IPS-15b (cell line): ENCODE results near the gene DNAJC1.
"Not testable (repeated sequence)": the region's sequence is repeated elsewhere in the genome, so short reads cannot be mapped to it uniquely, and the experiment has no call there.

Experiments used
- H3K27me3 ChIP-seq: one replicate; pipeline ENCODE4 v1.6.1; 2013; ENCODE audit warnings: low read length; ENCODE audit not compliant: control insufficient read depth, insufficient read depth
- H3K36me3 ChIP-seq: one replicate; pipeline ENCODE4 v1.6.1; 2013; ENCODE audit warnings: low read length; ENCODE audit not compliant: control insufficient read depth, insufficient read depth
- H3K4me1 ChIP-seq: one replicate; pipeline ENCODE4 v1.6.1; 2013; ENCODE audit warnings: mild to moderate bottlenecking, low read length; ENCODE audit not compliant: control insufficient read depth, insufficient read depth
- H3K4me3 ChIP-seq: one replicate; pipeline ENCODE4 v1.5.1; 2013; ENCODE audit warnings: low read depth, low read length
- H3K9ac ChIP-seq: one replicate; pipeline ENCODE4 v1.6.1; 2013; ENCODE audit warnings: low read depth, mild to moderate bottlenecking, low read length
- H3K9me3 ChIP-seq: one replicate; pipeline ENCODE4 v1.6.1; 2013; ENCODE audit warnings: mild to moderate bottlenecking, low read length; ENCODE audit not compliant: control insufficient read depth, insufficient read depth

Gene DNAJC1

DNA sequence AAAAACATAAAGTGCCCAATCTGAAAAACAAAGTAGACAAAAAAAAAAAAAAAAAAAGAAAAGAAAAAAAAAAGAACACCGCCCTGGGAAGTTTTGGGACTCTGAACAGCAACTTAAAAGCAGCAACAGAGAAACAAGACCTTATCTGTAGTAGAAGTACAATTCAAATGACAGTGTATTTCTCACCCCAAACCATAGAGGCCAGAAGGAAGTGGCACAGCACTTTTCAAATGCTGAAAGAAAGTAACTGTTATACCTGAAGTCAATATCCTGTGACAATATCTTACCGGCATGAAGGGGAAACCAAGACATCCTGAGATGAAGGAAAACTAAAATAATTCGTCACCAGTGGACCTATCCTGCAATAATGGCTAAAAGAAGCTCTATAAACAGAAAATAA lies 112.1 kb downstream of the DNAJC1 start:
- H3K9me3 ChIP-seq = no peaks in the 10 kb centered on the region
- H3K4me1 ChIP-seq = no peaks in the 10 kb centered on the region

DNA sequence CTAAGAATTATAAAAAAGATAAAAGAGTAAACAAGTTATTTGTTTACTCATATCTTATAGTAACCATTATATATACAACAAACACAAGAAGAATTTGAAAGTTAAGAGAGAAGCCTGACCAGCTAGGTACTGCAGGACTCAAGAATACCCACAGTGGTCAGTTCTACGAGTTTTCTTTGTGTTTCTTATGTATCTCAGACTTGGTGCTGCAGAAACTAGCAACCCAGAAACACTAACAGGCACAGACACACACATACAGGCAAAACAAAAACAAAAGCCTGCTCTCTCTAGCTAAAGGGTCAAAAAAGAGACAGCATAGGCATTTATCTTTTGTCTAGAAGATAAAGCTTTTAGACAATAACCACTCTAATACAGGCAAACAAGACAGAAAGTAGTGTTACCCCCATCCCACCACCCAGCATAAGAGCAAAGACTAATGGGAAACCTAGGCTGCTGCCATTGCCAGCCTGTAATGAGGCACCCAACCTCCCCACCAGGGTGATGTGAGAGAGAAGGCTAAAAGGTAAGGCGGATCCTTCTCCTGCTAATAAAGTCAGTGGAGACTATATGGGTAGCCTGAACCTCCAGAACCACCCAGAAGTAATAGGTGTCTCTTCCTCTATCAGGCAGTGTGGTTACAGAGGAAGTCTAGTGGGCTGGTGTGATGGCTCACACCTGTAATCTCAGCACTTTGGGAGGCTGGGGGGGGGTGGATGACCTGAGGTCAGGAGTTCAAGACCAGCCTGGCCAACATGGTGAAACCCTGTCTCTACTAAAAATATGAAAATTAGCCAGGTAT lies 113.9 kb downstream of the DNAJC1 start:
- no peak overlapping the region for H3K4me3 ChIP-seq
- H3K9ac ChIP-seq = no peak overlapping the region
- no peaks in the 10 kb centered on the region for H3K4me1 ChIP-seq
- no peaks in the 10 kb centered on the region for H3K27me3 ChIP-seq
- no peaks in the 10 kb centered on the region for H3K9me3 ChIP-seq
- H3K36me3 ChIP-seq = no peaks in the 10 kb centered on the region

More for the DNA sequence above, 112.1 kb downstream of the DNAJC1 start:
- H3K4me3 ChIP-seq = no peak overlapping the region
- no peaks in the 10 kb centered on the region for H3K36me3 ChIP-seq
- no peak overlapping the region for H3K9ac ChIP-seq
- no peaks in the 10 kb centered on the region for H3K27me3 ChIP-seq

DNA sequence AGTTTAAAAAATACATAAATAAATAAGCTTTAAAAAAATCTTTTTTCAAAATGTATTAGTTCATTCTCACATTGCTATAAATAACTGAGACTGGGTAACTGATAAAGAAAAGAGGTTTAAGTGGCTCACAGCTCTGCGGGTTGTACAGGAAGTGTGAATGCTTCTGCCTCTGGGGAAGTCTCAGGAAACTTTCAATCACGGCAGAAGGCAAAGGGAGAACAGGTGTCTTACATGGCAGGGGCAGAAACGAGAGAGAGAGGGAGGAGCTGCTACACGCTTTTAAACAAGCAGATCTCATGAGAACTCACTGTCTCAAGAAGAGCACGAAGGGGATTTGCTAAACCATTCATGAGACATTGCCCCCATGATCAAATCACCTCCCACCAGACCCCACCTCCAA lies 114.6 kb downstream of the DNAJC1 start:
- no peaks in the 10 kb centered on the region for H3K4me1 ChIP-seq
- no peaks in the 10 kb centered on the region for H3K9me3 ChIP-seq
- no peaks in the 10 kb centered on the region for H3K27me3 ChIP-seq
- no peaks in the 10 kb centered on the region for H3K36me3 ChIP-seq
- no peak overlapping the region for H3K9ac ChIP-seq
- no peak overlapping the region for H3K4me3 ChIP-seq

DNA sequence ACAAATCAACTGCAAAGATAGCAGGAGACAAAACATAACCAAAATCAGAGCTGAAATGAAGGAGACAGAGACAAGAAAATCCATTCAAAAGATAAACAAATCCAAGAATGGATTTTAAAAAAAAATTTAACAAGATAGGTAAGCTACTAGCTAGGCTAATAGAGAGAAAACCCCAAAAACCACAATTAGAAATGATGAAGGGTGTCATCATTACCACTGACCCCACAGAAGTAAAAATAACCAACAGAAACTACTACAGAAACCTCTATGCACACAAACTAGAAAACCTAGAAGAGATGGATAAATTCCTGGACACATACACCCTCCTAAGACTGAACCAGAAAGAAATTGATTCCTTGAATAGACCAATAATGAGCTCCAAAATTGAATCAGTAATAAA lies 117.6 kb downstream of the DNAJC1 start:
- Histone ChIP-seq H3K4me1 (no peaks in the 10 kb centered on the region), H3K9me3 (no peaks in the 10 kb centered on the region), H3K9ac (no peak overlapping the region), H3K4me3 (no peak overlapping the region), H3K36me3 (no peaks in the 10 kb centered on the region), H3K27me3 (no peaks in the 10 kb centered on the region)

DNA sequence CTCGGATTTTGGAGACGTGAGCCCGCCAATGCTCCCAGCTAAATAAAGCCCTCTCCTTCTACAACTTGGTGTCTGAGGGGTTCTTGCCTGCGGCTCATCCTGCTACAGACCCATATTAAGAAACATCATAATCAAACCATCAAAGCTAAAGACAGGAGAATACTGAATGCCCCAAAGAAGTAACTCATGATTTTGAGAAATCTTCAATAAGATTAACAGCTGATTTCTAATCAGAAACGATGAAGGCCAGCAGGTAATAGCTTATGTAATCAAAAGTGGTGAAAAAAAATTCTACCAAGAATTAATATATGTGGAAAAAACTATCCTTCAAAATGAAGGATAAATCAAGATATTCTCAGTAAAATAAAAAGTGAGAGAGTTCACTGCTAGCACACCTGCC lies 130.3 kb downstream of the DNAJC1 start:
- H3K9me3 ChIP-seq = peaks cover 7% of the 10 kb centered on the region
- H3K4me3 ChIP-seq = no peak overlapping the region
- no peak overlapping the region for H3K9ac ChIP-seq
- H3K4me1 ChIP-seq = peaks cover 10% of the 10 kb centered on the region
- no peaks in the 10 kb centered on the region for H3K27me3 ChIP-seq
- no peaks in the 10 kb centered on the region for H3K36me3 ChIP-seq

DNA sequence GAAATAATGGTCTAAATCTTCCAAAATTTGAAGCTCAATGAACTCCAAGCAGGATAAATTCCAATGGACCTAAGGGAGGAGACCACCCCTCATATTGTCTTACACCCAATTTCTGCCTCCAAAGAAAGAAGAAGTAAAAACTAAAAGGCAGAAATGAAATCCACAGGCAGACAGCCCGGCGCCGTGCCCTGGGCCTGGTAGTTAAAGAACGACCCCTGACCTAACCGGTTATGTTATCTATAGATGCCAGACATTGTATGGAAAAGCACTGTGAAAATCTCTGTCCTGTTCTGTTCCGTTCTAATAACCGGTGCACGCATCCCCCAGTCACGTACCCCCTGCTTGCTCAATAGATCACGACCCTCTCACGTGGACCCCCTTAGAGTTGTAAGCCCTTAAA lies 130.8 kb downstream of the DNAJC1 start:
- not testable (repeated sequence) for H3K9me3 ChIP-seq, H3K9ac ChIP-seq, H3K27me3 ChIP-seq, H3K4me3 ChIP-seq, H3K4me1 ChIP-seq, H3K36me3 ChIP-seq

DNA sequence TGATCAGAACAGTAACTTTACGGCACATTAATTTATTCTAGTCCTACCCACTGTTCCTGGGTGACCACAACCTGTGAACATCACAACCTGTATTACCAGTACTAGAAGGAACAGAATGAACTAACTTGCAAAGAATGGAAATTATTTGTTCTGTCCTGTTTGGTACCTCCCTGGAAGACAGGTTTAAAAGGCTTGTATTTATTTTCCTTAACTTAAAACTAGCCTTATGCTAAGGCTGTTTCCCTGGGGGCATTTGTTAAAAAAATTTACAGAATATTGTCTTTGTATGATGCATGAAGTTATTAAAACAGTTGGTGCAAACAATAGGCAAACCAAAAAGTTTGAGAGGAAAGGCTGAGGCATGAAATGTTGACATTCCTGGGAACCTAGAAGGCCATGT lies 132.7 kb downstream of the DNAJC1 start:
- Histone ChIP-seq H3K36me3 (no peaks in the 10 kb centered on the region), H3K9ac (no peak overlapping the region), H3K4me3 (no peak overlapping the region), H3K27me3 (no peaks in the 10 kb centered on the region), H3K4me1 (peaks cover 10% of the 10 kb centered on the region), H3K9me3 (peaks cover 7% of the 10 kb centered on the region)

DNA sequence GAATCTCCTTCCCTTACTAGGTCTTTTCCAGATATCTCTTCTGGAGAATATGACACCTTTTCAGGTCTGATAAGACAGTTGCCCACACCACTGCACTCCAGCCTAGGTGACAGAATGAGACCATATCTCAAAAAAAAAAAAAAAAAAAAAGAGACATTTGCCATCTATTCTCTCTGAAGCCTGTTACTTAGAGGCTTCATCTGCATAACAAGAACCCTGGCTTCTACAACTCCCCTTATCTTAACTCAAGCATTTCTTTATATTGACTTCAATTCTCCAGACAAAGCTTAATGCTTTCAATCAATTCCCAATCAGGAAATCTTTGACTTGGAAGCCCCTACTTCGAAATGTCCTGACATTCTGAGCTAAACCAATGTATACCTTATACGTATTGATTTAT lies 134.4 kb downstream of the DNAJC1 start:
- H3K4me3 ChIP-seq, H3K27me3 ChIP-seq, H3K36me3 ChIP-seq, H3K4me1 ChIP-seq, H3K9ac ChIP-seq, H3K9me3 ChIP-seq: not testable (repeated sequence)

DNA sequence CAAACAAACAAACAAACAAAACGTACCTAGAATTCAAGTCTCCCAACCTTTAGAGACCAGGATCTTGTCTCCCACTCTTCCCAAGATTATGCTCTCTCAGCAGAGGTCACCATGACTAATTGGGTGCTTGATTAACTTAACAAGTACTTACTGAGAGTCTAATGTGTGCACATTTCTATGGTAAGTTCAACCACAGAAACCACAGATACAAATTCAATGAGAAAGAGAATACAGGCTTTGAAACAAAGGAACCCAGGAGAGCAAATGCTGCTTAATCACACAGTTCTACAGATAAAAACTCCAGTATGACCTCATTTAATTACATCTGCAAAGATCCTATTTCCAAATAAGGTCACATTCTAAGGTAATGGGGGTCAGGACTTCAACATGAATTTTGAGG lies 142.8 kb downstream of the DNAJC1 start:
- no peak overlapping the region for H3K9ac ChIP-seq
- no peaks in the 10 kb centered on the region for H3K9me3 ChIP-seq
- H3K4me3 ChIP-seq = no peak overlapping the region
- H3K27me3 ChIP-seq = no peaks in the 10 kb centered on the region
- H3K36me3 ChIP-seq = no peaks in the 10 kb centered on the region
- H3K4me1 ChIP-seq = no peaks in the 10 kb centered on the region

DNA sequence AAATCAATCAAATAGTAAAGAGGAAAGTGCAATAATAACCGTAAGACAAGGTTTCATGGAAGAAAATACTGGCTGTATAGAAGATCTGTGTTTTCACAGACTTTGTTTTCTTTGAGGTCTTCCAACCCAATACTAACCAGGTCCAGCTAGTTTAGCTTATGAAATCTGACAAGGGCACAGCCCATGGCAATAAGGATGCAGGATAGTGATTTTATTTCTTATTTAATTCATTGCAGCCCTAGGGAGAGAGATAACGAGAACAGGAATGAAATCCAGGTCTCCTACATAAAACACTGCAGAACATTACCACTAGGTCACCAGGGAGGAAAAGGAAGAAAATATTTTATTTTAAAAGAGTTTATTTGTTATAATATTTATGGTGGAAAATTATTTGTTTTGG lies 145.1 kb downstream of the DNAJC1 start:
- no peaks in the 10 kb centered on the region for H3K36me3 ChIP-seq
- H3K4me3 ChIP-seq = no peak overlapping the region
- no peaks in the 10 kb centered on the region for H3K27me3 ChIP-seq
- no peaks in the 10 kb centered on the region for H3K4me1 ChIP-seq
- H3K9ac ChIP-seq = no peak overlapping the region
- H3K9me3 ChIP-seq = no peaks in the 10 kb centered on the region

DNA sequence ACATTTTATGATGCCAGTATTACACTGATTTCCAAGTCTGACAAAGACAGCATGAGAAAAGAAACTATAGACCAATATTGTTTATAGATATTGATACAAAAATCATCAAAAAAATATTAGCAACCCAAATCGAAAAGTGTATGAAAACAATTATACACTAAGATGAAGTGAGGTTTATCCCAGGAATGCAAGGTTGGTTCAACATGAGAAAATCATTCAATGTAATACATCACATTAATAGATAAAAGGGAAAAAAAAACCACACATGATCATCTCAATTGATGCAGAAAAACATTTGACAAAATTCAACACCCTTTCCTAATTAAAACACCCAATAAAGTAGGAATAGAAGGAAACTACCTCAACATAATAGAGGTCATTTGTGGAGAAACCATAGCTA lies 153.9 kb downstream of the DNAJC1 start:
- H3K9ac ChIP-seq = no peak overlapping the region
- H3K9me3 ChIP-seq = no peaks in the 10 kb centered on the region
- no peaks in the 10 kb centered on the region for H3K27me3 ChIP-seq
- H3K4me1 ChIP-seq = no peaks in the 10 kb centered on the region
- H3K36me3 ChIP-seq = no peaks in the 10 kb centered on the region
- H3K4me3 ChIP-seq = no peak overlapping the region

DNA sequence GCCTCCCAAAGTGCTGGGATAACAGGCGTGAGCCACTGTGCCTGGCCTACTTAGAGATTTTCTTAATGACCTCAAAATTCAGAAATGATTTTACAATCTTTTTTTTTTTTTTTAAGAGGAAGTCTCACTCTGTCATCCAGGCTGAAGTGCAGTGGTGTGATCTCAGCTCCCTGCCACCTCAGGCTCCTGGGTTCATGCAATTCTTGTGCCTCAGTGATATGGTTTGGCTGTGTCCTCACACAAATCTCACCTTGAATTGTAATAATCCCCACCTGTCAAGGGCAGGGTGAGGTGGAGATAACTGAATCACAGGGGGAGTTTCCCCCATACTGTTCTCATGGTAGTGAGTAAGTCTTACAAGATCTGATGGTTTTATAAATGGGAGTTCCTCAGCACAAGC lies 159.9 kb downstream of the DNAJC1 start:
- Histone ChIP-seq H3K27me3 (no peaks in the 10 kb centered on the region), H3K9ac (no peak overlapping the region), H3K4me3 (no peak overlapping the region), H3K36me3 (no peaks in the 10 kb centered on the region), H3K4me1 (no peaks in the 10 kb centered on the region), H3K9me3 (no peaks in the 10 kb centered on the region)
